B cell (primary cell): ENCODE measurements around the gene NUDT14. TPM values are rescaled to one million over a fixed set of nuclear protein-coding genes. Genes with fewer than 3 reads are reported as not detected.

Experiments
- ATAC-seq: fragments of 200-7000 bp; cut with Tn5 transposase; one replicate; pipeline ENCODE4 v1.10.0; 2021; ENCODE audit warnings: low read depth, mild to moderate bottlenecking, moderate number of reproducible peaks, moderate library complexity
- CTCF ChIA-PET: fragments of 350-600 bp; sonication (Branson Sonifier 250); formaldehyde crosslinking; loops from one replicate; lab custom pipeline; 2021; ENCODE audit warnings: antibody characterized with exemption, inconsistent platforms; lab: Charles Lee
- POLR2A ChIA-PET: fragments of 350-600 bp; sonication (Branson Sonifier 250); formaldehyde crosslinking; loops from one replicate; lab custom pipeline; 2021; ENCODE audit warnings: antibody characterized with exemption; lab: Charles Lee
- DNase-seq: peaks from one replicate; pipeline ENCODE4 v3.0.0; 2013
- H2AFZ ChIP-seq: 2 replicates; pipeline ENCODE4 v1.6.1; 2012; ENCODE audit warnings: mild to moderate bottlenecking, low read depth, low read length; ENCODE audit not compliant: insufficient read depth, poor library complexity, severe bottlenecking
- H3K27ac ChIP-seq, 2 donors: 1 replicate in 1 of 2; 2 replicates in 1 of 2; pipeline ENCODE4 v1.5.1; 2012 to 2013; ENCODE audit warnings: low read length in 2 of 2, mild to moderate bottlenecking in 2 of 2, moderate library complexity in 1 of 2
- H3K27me3 ChIP-seq, 4 experiments: fragments of 200-600 bp in 1 of 4; sonication (generic) in 1 of 4; replicated peaks in 1 of 4; 1 replicate in 2 of 4; 2 replicates in 2 of 4; pipeline versions ENCODE4 v1.6.1 to v1.7.0; 2013 to 2016; ENCODE audit warnings: low read length in 3 of 4, mild to moderate bottlenecking in 2 of 4, mixed read lengths in 1 of 4, moderate library complexity in 1 of 4; ENCODE audit not compliant: insufficient read depth in 4 of 4, control insufficient read depth in 3 of 4; ENCODE audit errors: control extremely low read depth in 1 of 4
- H3K36me3 ChIP-seq, 2 experiments: replicated peaks in 1 of 2; 1 replicate in 1 of 2; 2 replicates in 1 of 2; pipeline versions ENCODE4 v1.6.1 to v1.7.1; 2013; ENCODE audit warnings: low read length in 1 of 2; ENCODE audit not compliant: insufficient read depth in 2 of 2, control insufficient read depth in 1 of 2; ENCODE audit errors: control extremely low read depth in 1 of 2, extremely low read depth in 1 of 2
- H3K4me1 ChIP-seq, 2 donors: fragments of 200-600 bp in 1 of 2; sonication (generic) in 1 of 2; 1 replicate in 1 of 2; 2 replicates in 1 of 2; pipeline versions ENCODE4 v1.5.1 to v1.6.1; 2013 to 2017; ENCODE audit warnings: low read length in 2 of 2; ENCODE audit not compliant: control insufficient read depth in 2 of 2, insufficient read depth in 2 of 2
- H3K4me2 ChIP-seq: replicated peaks from 2 replicates; pipeline ENCODE3; 2012; ENCODE audit warnings: mild to moderate bottlenecking, low read depth, low read length; ENCODE audit not compliant: poor library complexity, severe bottlenecking
- H3K4me3 ChIP-seq, 5 experiments: fragments of 200-600 bp in 1 of 5; sonication (generic) in 1 of 5; 1 replicate in 3 of 5; 2 replicates in 2 of 5; pipeline versions ENCODE4 v1.5.1 to v1.7.0; 2011 to 2016; ENCODE audit warnings: low read length in 4 of 5, mild to moderate bottlenecking in 4 of 5, low read depth in 2 of 5, control low read depth in 1 of 5, moderate library complexity in 1 of 5; ENCODE audit not compliant: insufficient read depth in 1 of 5; ENCODE audit errors: control extremely low read depth in 1 of 5, extremely low read depth in 1 of 5
- H3K79me2 ChIP-seq: fragments of 200-600 bp; sonication (generic); one replicate; pipeline ENCODE4 v1.6.0; 2016; ENCODE audit warnings: low read length; ENCODE audit not compliant: control insufficient read depth, insufficient read depth
- H3K9ac ChIP-seq: fragments of 200-600 bp; sonication (generic); 2 replicates; pipeline ENCODE4 v1.6.1; 2017; ENCODE audit warnings: mild to moderate bottlenecking, low read length, moderate library complexity
- H3K9me3 ChIP-seq, 3 donors: one replicate each; pipeline versions ENCODE4 v1.6.1 to v1.7.1; 2013; ENCODE audit warnings: low read length in 2 of 3; ENCODE audit not compliant: control insufficient read depth in 2 of 3, insufficient read depth in 1 of 3; ENCODE audit errors: control extremely low read depth in 1 of 3
- H4K20me1 ChIP-seq: 2 replicates; pipeline ENCODE4 v1.6.0; 2012; ENCODE audit warnings: mild to moderate bottlenecking, low read length; ENCODE audit not compliant: insufficient read depth, control insufficient read depth, poor library complexity, severe bottlenecking
- H3K27ac Mint-ChIP-seq: one replicate; pipeline ENCODE4 v1.8.0; 2021; ENCODE audit warnings: mixed read lengths
- H3K27me3 Mint-ChIP-seq: one replicate; pipeline ENCODE4 v1.8.0; 2021; ENCODE audit warnings: mixed read lengths
- H3K4me1 Mint-ChIP-seq: one replicate; pipeline ENCODE4 v1.8.0; 2021; ENCODE audit warnings: mixed read lengths
- H3K4me3 Mint-ChIP-seq: one replicate; pipeline ENCODE4 v1.8.0; 2021; ENCODE audit warnings: mixed read lengths
- H3K9me3 Mint-ChIP-seq: one replicate; pipeline ENCODE4 v1.8.0; 2022; ENCODE audit warnings: mixed read lengths; ENCODE audit not compliant: insufficient read depth
- EZH2 ChIP-seq: IDR thresholded peaks from 2 replicates; pipeline ENCODE4 v1.6.1; 2012; ENCODE audit warnings: borderline replicate concordance, low read depth, mild to moderate bottlenecking, moderate library complexity, low read length; ENCODE audit not compliant: insufficient read depth, poor library complexity, severe bottlenecking
- WGBS: methylation state at CpG from one replicate; pipeline ENCODE4 v1.1.5; 2013; ENCODE audit warnings: missing lambda C conversion rate; ENCODE audit not compliant: insufficient coverage; 5-methylcytosine and 5-hydroxymethylcytosine counted together
- intact Hi-C: fragments of 100-400 bp; cut with micrococcal nuclease; formaldehyde crosslinking; loops from one replicate; pipeline ENCODE4 v1.10.0; 2022
- polyA plus RNA-seq: library from polyadenylated mRNA; depleted of rRNA; stranded (reverse); fragments of >200 nt; gene quantifications from 2 replicates; pipeline ENCODE4 v1.2.3, GENCODE V29; 2012
- total RNA-seq, 2 donors: library from RNA; stranded (reverse); fragments of 120-200 nt in 1 of 2; gene quantifications; 1 replicate in 1 of 2; 2 replicates in 1 of 2; pipeline versions ENCODE4 v1.2.3 to v1.2.4, GENCODE V29; 2013 to 2022
- TF ChIP-seq, protein P1 (sequence below): fragments of 200-600 bp; IDR thresholded peaks from one replicate; pipeline ENCODE4 v1.8.0; 2022; ENCODE audit warnings: antibody characterized with exemption, mild to moderate bottlenecking

The NUDT14 gene
- total and polyA plus RNA-seq, 2 donors (not counting 1 experiment from before 2014, with no cell fraction given), result 17.4 to 31.6 TPM

DNA sequence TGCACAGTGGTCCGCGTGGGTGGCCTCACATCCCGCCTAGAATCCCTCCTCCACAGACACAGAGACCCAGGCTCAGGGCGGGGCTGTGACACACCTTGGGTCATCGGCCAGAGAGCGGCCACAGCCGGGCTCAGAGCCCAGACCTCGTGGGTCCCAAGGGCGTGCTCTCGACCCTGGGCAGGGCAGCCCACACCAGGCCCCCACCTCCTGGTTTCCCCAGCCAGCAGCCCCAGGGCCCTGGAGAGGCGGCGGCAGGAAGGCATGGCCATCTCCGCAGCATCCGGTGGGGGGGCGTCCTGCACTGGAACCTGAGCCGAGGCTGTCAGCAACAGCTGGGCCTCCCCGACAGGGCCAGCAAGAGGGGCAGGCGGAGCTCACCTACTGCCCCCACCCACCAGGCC, 27.8 kb downstream of the NUDT14 start:
- Histone ChIP-seq H3K27me3 (no peaks in the 10 kb centered on the region), H3K36me3 (no peaks in the 10 kb centered on the region), H2AFZ (no peak overlapping the region), H3K9me3 (peaks cover 0 to 7% (median 0%) of the 10 kb centered on the region in 3 donors), H3K4me2 (no peak overlapping the region), H3K4me3 (no peak overlapping the region), H4K20me1 (no peaks in the 10 kb centered on the region), H3K9ac (no peak overlapping the region), H3K27ac (no peak overlapping the region), H3K4me1 (no peaks in the 10 kb centered on the region), H3K79me2 (no peaks in the 10 kb centered on the region)
- no peak for ATAC-seq
- TF ChIP-seq EZH2, result no peak
- TF ChIP-seq, protein P1, sequence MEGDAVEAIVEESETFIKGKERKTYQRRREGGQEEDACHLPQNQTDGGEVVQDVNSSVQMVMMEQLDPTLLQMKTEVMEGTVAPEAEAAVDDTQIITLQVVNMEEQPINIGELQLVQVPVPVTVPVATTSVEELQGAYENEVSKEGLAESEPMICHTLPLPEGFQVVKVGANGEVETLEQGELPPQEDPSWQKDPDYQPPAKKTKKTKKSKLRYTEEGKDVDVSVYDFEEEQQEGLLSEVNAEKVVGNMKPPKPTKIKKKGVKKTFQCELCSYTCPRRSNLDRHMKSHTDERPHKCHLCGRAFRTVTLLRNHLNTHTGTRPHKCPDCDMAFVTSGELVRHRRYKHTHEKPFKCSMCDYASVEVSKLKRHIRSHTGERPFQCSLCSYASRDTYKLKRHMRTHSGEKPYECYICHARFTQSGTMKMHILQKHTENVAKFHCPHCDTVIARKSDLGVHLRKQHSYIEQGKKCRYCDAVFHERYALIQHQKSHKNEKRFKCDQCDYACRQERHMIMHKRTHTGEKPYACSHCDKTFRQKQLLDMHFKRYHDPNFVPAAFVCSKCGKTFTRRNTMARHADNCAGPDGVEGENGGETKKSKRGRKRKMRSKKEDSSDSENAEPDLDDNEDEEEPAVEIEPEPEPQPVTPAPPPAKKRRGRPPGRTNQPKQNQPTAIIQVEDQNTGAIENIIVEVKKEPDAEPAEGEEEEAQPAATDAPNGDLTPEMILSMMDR, result no peak
- Mint-ChIP-seq H3K4me1 (no peaks in the 10 kb centered on the region), H3K9me3 (no peaks in the 10 kb centered on the region), H3K27ac (no peak overlapping the region), H3K27me3 (peaks cover 4% of the 10 kb centered on the region), H3K4me3 (no peak overlapping the region)
- CTCF ChIA-PET, result no interaction called here
- no peak for DNase-seq
- 76% methylated on average over 17 of the region's 18 CpGs for WGBS
- POLR2A ChIA-PET, result no interaction called here
- intact Hi-C loops, result no loop called here

DNA sequence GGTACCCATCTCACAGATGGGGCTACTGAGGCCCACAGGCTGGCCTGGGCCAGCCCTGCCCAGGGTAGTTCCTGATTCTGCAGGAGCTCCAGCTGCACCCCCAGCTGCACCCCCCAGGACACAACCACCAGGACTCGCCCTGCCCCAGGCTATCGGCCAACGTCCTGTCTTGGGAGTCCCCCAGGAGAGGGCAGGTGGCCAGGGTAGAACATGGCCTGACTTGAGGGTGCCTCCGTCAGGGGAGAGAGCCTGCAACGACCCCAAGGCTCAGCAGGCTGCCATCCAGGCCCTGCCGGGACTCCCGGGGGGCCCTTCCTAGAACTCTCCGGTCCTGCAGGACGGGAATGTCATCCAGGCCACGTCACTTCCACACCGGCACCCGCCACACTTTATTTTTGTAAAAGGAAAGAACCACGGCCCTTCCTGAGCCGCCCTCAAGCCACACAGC, 28.3 kb downstream of the NUDT14 start:
- POLR2A ChIA-PET, result no interaction called here
- Histone ChIP-seq H3K9ac (no peak overlapping the region), H2AFZ (no peak overlapping the region), H3K4me1 (no peaks in the 10 kb centered on the region), H3K79me2 (no peaks in the 10 kb centered on the region), H3K9me3 (peaks cover 0 to 7% (median 0%) of the 10 kb centered on the region in 3 donors), H3K36me3 (no peaks in the 10 kb centered on the region), H3K27me3 (no peaks in the 10 kb centered on the region), H3K27ac (no peak overlapping the region), H3K4me3 (no peak overlapping the region), H4K20me1 (no peaks in the 10 kb centered on the region), H3K4me2 (no peak overlapping the region)
- no peaks in the 10 kb centered on the region for H3K4me1 Mint-ChIP-seq
- DNase-seq, result no peak
- TF ChIP-seq EZH2, result no peak
- TF ChIP-seq, protein P1, result no peak
- peaks cover 4% of the 10 kb centered on the region for H3K27me3 Mint-ChIP-seq
- CTCF ChIA-PET, result no interaction called here
- intact Hi-C loops, result no loop called here
- no peaks in the 10 kb centered on the region for H3K9me3 Mint-ChIP-seq
- WGBS, result 75% methylated on average over 14 of the region's 14 CpGs
- no peak for ATAC-seq
- no peak overlapping the region for H3K4me3 Mint-ChIP-seq
- no peak overlapping the region for H3K27ac Mint-ChIP-seq
